IMR-90 (cell line): ENCODE data around the gene PLXDC2. TPM values are rescaled to one million over a fixed set of nuclear protein-coding genes. Genes with fewer than 3 reads are reported as not detected.

Source experiments
- ATAC-seq: fragments of 200-7000 bp; cut with Tn5 transposase; 2 replicates; pipeline ENCODE4 v1.9.1; 2020; ENCODE audit warnings: low read depth, mild to moderate bottlenecking, moderate library complexity
- BruUV-seq: library from RNA; stranded (reverse); fragments of 400-500 nt; replicated peaks from 2 replicates; lab custom pipeline; 2021; lab: Mats Ljungman, UMichigan
- CTCF ChIA-PET: fragments of 300-600 bp; formaldehyde crosslinking; extraction: SDS; loops from one replicate; lab custom pipeline; 2021; ENCODE audit warnings: antibody characterized with exemption; lab: Yijun Ruan, JAX
- POLR2A ChIA-PET: fragments of 300-600 bp; sonication (Branson Sonifier 250); formaldehyde crosslinking; loops from one replicate; lab custom pipeline; 2022; ENCODE audit warnings: antibody characterized with exemption; ENCODE audit not compliant: unreplicated experiment; lab: Charles Lee
- DNase-seq: peaks from one replicate; pipeline ENCODE4 v3.0.0; 2013
- H2AFZ ChIP-seq: replicated peaks from 2 replicates; pipeline ENCODE3; 2013; ENCODE audit warnings: low read length, mild to moderate bottlenecking; ENCODE audit not compliant: poor library complexity
- H2AK5ac ChIP-seq: 2 replicates; pipeline ENCODE4 v1.6.1; 2013; ENCODE audit warnings: low read depth, low read length, inconsistent platforms
- H2AK9ac ChIP-seq: replicated peaks from 2 replicates; pipeline ENCODE3; 2013; ENCODE audit warnings: mild to moderate bottlenecking, low read depth, low read length, moderate library complexity; ENCODE audit not compliant: poor library complexity
- H2BK120ac ChIP-seq: 2 replicates; pipeline ENCODE4 v1.6.1; 2013; ENCODE audit warnings: low read depth, low read length, inconsistent platforms
- H2BK15ac ChIP-seq: 3 replicates; pipeline ENCODE4 v1.6.1; 2013; ENCODE audit warnings: low read depth, low read length, inconsistent platforms
- H2BK20ac ChIP-seq: 2 replicates; pipeline ENCODE4 v1.6.1; 2013; ENCODE audit warnings: low read depth, mild to moderate bottlenecking, inconsistent platforms, low read length, moderate library complexity
- H2BK5ac ChIP-seq: 2 replicates; pipeline ENCODE4 v1.6.1; 2013; ENCODE audit warnings: mild to moderate bottlenecking, low read depth, low read length, inconsistent platforms; ENCODE audit not compliant: poor library complexity, severe bottlenecking
- H3K14ac ChIP-seq: replicated peaks from 2 replicates; pipeline ENCODE4 v1.6.1; 2013; ENCODE audit warnings: low read depth, low read length, inconsistent platforms
- H3K18ac ChIP-seq: 2 replicates; pipeline ENCODE4 v1.6.1; 2013; ENCODE audit warnings: low read depth, low read length, control low read depth
- H3K23ac ChIP-seq: 2 replicates; pipeline ENCODE4 v1.6.1; 2013; ENCODE audit warnings: low read depth, low read length, inconsistent platforms
- H3K27ac ChIP-seq: 2 replicates; pipeline ENCODE4 v1.5.1; 2013; ENCODE audit warnings: mild to moderate bottlenecking, control low read depth, low read length; ENCODE audit not compliant: insufficient read depth
- H3K27me3 ChIP-seq: 2 replicates; pipeline ENCODE4 v1.6.1; 2013; ENCODE audit warnings: low read length; ENCODE audit not compliant: control insufficient read depth, insufficient read depth
- H3K36me3 ChIP-seq: 2 replicates; pipeline ENCODE4 v1.6.1; 2013; ENCODE audit warnings: low read length, mixed read lengths; ENCODE audit not compliant: control insufficient read depth, insufficient read depth
- H3K4ac ChIP-seq: 2 replicates; pipeline ENCODE4 v1.6.1; 2013; ENCODE audit warnings: low read depth, low read length, inconsistent platforms
- H3K4me1 ChIP-seq: 2 replicates; pipeline ENCODE4 v1.6.1; 2013; ENCODE audit warnings: low read length, mixed read lengths; ENCODE audit not compliant: control insufficient read depth, insufficient read depth
- H3K4me2 ChIP-seq: 2 replicates; pipeline ENCODE4 v1.6.1; 2013; ENCODE audit warnings: low read depth, mild to moderate bottlenecking, control low read depth, low read length, moderate library complexity
- H3K4me3 ChIP-seq: 2 replicates; pipeline ENCODE4 v1.5.1; 2013; ENCODE audit warnings: low read depth, mild to moderate bottlenecking, control low read depth, low read length, moderate library complexity; ENCODE audit not compliant: insufficient read depth
- H3K56ac ChIP-seq: 2 replicates; pipeline ENCODE4 v1.6.1; 2013; ENCODE audit warnings: low read length, inconsistent platforms; ENCODE audit not compliant: insufficient read depth; ENCODE audit errors: extremely low read depth
- H3K79me1 ChIP-seq, 2 experiments: 2 replicates each; pipeline ENCODE4 v1.6.1; 2013; ENCODE audit warnings: low read length in 2 of 2, inconsistent platforms in 1 of 2, low read depth in 1 of 2
- H3K9ac ChIP-seq: 2 replicates; pipeline ENCODE4 v1.6.1; 2013; ENCODE audit warnings: low read depth, low read length, control low read depth
- H3K9me1 ChIP-seq: 2 replicates; pipeline ENCODE4 v1.6.1; 2013; ENCODE audit warnings: low read length, inconsistent platforms; ENCODE audit not compliant: insufficient read depth
- H3K9me3 ChIP-seq: 2 replicates; pipeline ENCODE4 v1.6.1; 2013; ENCODE audit warnings: low read length; ENCODE audit not compliant: control insufficient read depth, insufficient read depth
- H4K20me1 ChIP-seq: 2 replicates; pipeline ENCODE4 v1.6.1; 2013; ENCODE audit warnings: low read length, inconsistent platforms; ENCODE audit not compliant: insufficient read depth
- H4K5ac ChIP-seq: 2 replicates; pipeline ENCODE4 v1.6.1; 2013; ENCODE audit warnings: mild to moderate bottlenecking, low read depth, low read length, control low read depth
- H4K8ac ChIP-seq, 2 experiments: 2 replicates each; pipeline ENCODE4 v1.6.1; 2013; ENCODE audit warnings: low read depth in 2 of 2, low read length in 2 of 2, control low read depth in 1 of 2, inconsistent platforms in 1 of 2
- H4K91ac ChIP-seq: 2 replicates; pipeline ENCODE4 v1.6.1; 2013; ENCODE audit warnings: low read depth, low read length, inconsistent platforms; ENCODE audit not compliant: insufficient read depth
- BHLHE40 ChIP-seq: fragments of 150-350 bp; IDR thresholded peaks from 2 replicates; pipeline ENCODE4 v1.6.1; 2016; ENCODE audit warnings: mild to moderate bottlenecking, low read depth, low read length
- CEBPB ChIP-seq: IDR thresholded peaks from 2 replicates; pipeline ENCODE4 v1.6.1; 2012; ENCODE audit warnings: low read depth, low read length, improper control_type of control experiment
- CHD1 ChIP-seq: IDR thresholded peaks from 2 replicates; pipeline ENCODE4 v1.6.1; 2012; ENCODE audit warnings: low read depth, low read length, improper control_type of control experiment
- CTCF ChIP-seq: conservative IDR thresholded peaks from 2 replicates; pipeline ENCODE4 v1.5.1; 2012; ENCODE audit warnings: mild to moderate bottlenecking, low read depth, low read length, improper control_type of control experiment
- FOS ChIP-seq: fragments of 150-350 bp; IDR thresholded peaks from 2 replicates; pipeline ENCODE4 v1.6.1; 2016; ENCODE audit warnings: low read depth, low read length
- MAFK ChIP-seq: IDR thresholded peaks from 2 replicates; pipeline ENCODE4 v1.6.1; 2012; ENCODE audit warnings: low read depth, low read length, improper control_type of control experiment
- MAZ ChIP-seq: IDR thresholded peaks from 2 replicates; pipeline ENCODE4 v1.6.1; 2012; ENCODE audit warnings: low read depth, mild to moderate bottlenecking, low read length, improper control_type of control experiment, moderate library complexity, borderline replicate concordance
- MXI1 ChIP-seq: IDR thresholded peaks from 2 replicates; pipeline ENCODE4 v1.6.1; 2012; ENCODE audit warnings: low read depth, mild to moderate bottlenecking, low read length, moderate library complexity, borderline replicate concordance
- NFE2L2 ChIP-seq: fragments of 150-350 bp; IDR thresholded peaks from 2 replicates; pipeline ENCODE4 v1.6.1; 2016; ENCODE audit warnings: low read depth, mild to moderate bottlenecking, low read length
- POLR2A ChIP-seq: IDR thresholded peaks from 2 replicates; pipeline ENCODE4 v1.6.1; 2012; ENCODE audit warnings: mild to moderate bottlenecking, low read depth, low read length
- RAD21 ChIP-seq: IDR thresholded peaks from 2 replicates; pipeline ENCODE4 v1.6.1; 2012; ENCODE audit warnings: low read length, improper control_type of control experiment
- RCOR1 ChIP-seq: IDR thresholded peaks from 2 replicates; pipeline ENCODE4 v1.6.1; 2012; ENCODE audit warnings: mild to moderate bottlenecking, low read length, improper control_type of control experiment; ENCODE audit not compliant: insufficient replicate concordance
- RFX5 ChIP-seq: IDR thresholded peaks from 2 replicates; pipeline ENCODE4 v1.8.0; 2012; ENCODE audit warnings: low read depth, mild to moderate bottlenecking, low read length, moderate library complexity
- SMC3 ChIP-seq: fragments of 150-350 bp; IDR thresholded peaks from 2 replicates; pipeline ENCODE4 v1.6.1; 2016; ENCODE audit warnings: low read depth, mild to moderate bottlenecking, antibody characterized with exemption, low read length, moderate library complexity
- USF2 ChIP-seq: fragments of 150-350 bp; IDR thresholded peaks from 2 replicates; pipeline ENCODE4 v1.6.1; 2017; ENCODE audit warnings: mild to moderate bottlenecking, antibody characterized with exemption, low read length, low read depth
- WGBS, 2 experiments: methylation state at CpG; one replicate each; pipeline versions ENCODE4 v1.1.5 to v1.1.7; 2013; ENCODE audit warnings: missing lambda C conversion rate in 2 of 2; ENCODE audit not compliant: insufficient read length in 1 of 2; ENCODE audit errors: extremely low coverage in 2 of 2; 5-methylcytosine and 5-hydroxymethylcytosine counted together
- dilution Hi-C: fragments of 300-500 bp; cut with HindIII; formaldehyde crosslinking; loops from one replicate; pipeline ENCODE4 v1.14.3; 2018; ENCODE audit warnings: low sequenced_read_pairs; ENCODE audit not compliant: unreplicated experiment
- in situ Hi-C: fragments of 300-500 bp; cut with MboI; formaldehyde crosslinking; loops from 3 replicates; pipeline ENCODE4 v1.14.3; 2019; ENCODE audit warnings: low sequenced_read_pairs, inconsistent platforms, mixed read lengths
- intact Hi-C: fragments of 100-400 bp; cut with micrococcal nuclease; formaldehyde crosslinking; loops from 2 replicates; pipeline ENCODE4 v1.10.0; 2022
- polyA plus RNA-seq, 3 experiments: library from polyadenylated mRNA; depleted of rRNA; stranded (reverse); fragments of >200 nt; gene quantifications; 2 replicates each; pipeline ENCODE4 v1.2.3, GENCODE V29; 2012; ENCODE audit warnings: low replicate concordance in 1 of 3
- total RNA-seq: library from RNA; depleted of rRNA; stranded (reverse); fragments of >200 nt; gene quantifications from 2 replicates; pipeline ENCODE4 v1.2.3, GENCODE V29; 2012
- TF ChIP-seq, protein P1 (sequence below): fragments of 150-350 bp; IDR thresholded peaks from 2 replicates; pipeline ENCODE4 v1.6.1; 2016; ENCODE audit warnings: low read depth, mild to moderate bottlenecking, low read length, moderate library complexity, borderline replicate concordance

The PLXDC2 gene
- total and polyA plus RNA-seq, 2 of the 4 experiments (the other 2 are of a cell fraction), result 3.2 to 6.1 TPM

- BruUV-seq, result no TSS peak
- no peak overlapping the region for H3K4me3 ChIP-seq
- no peak overlapping the region for H3K18ac ChIP-seq
- dilution Hi-C loops (no loop called here), in situ Hi-C loops (no loop called here), intact Hi-C loops (no loop called here)
- H2AK5ac ChIP-seq, result no peak overlapping the region
- H2BK20ac ChIP-seq, result no peak overlapping the region
- no peak overlapping the region for H2AK9ac ChIP-seq
- no peaks in the 10 kb centered on the region for H3K9me1 ChIP-seq
- no peak overlapping the region for H3K27ac ChIP-seq
- H3K4me1 ChIP-seq, result no peaks in the 10 kb centered on the region
- H3K9ac ChIP-seq, result no peak overlapping the region
- no peaks in the 10 kb centered on the region for H3K36me3 ChIP-seq
- H4K20me1 ChIP-seq, result no peaks in the 10 kb centered on the region
- no peaks in the 10 kb centered on the region for H3K79me1 ChIP-seq
- H2BK120ac ChIP-seq, result no peak overlapping the region
- no peak overlapping the region for H3K4ac ChIP-seq
- ATAC-seq (no peak), DNase-seq (no peak)
- H2BK15ac ChIP-seq, result no peak overlapping the region
- no peak overlapping the region for H2BK5ac ChIP-seq
- no peak overlapping the region for H3K14ac ChIP-seq
- TF ChIP-seq MXI1 (no peak), RCOR1 (no peak), MAFK (no peak), RAD21 (no peak), CTCF (no peak), MAZ (no peak), POLR2A (no peak), CHD1 (no peak), SMC3 (no peak), FOS (no peak), RFX5 (no peak), CEBPB (no peak), USF2 (no peak), NFE2L2 (no peak), BHLHE40 (no peak)
- TF ChIP-seq, protein P1, sequence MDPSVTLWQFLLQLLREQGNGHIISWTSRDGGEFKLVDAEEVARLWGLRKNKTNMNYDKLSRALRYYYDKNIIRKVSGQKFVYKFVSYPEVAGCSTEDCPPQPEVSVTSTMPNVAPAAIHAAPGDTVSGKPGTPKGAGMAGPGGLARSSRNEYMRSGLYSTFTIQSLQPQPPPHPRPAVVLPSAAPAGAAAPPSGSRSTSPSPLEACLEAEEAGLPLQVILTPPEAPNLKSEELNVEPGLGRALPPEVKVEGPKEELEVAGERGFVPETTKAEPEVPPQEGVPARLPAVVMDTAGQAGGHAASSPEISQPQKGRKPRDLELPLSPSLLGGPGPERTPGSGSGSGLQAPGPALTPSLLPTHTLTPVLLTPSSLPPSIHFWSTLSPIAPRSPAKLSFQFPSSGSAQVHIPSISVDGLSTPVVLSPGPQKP, result no peak
- 0 out of 2 replicates have a peak, but pooled peaks cover 2% of the 10 kb centered on the region for H3K9me3 ChIP-seq
- POLR2A ChIA-PET, result no interaction called here
- H3K23ac ChIP-seq, result no peak overlapping the region
- no peak overlapping the region for H4K91ac ChIP-seq
- H3K27me3 ChIP-seq, result no peaks in the 10 kb centered on the region
- WGBS, 2 experiments, result 100% methylated on average over 1 of the region's 3 CpGs; no CpG with 5 or more reads in 1 of the 2 experiments
- no peak overlapping the region for H3K4me2 ChIP-seq
- H2AFZ ChIP-seq, result no peak overlapping the region
- no peak overlapping the region for H4K8ac ChIP-seq
- H4K5ac ChIP-seq, result no peak overlapping the region
- CTCF ChIA-PET, result interaction anchor here (0.5 kb wide), 1 partner anchor 702 kb away, joined by 3 read pairs; no protein-coding TSS in a partner anchor
- no peak overlapping the region for H3K56ac ChIP-seq
Observed at GRCh38 chr10:20089879-20090278, 273.6 kb downstream of the PLXDC2 start.
